ENCODE data around the gene MTA3. TPM values are rescaled to one million over a fixed set of nuclear protein-coding genes. Genes with fewer than 3 reads are reported as not detected.

The MTA3 gene
- polyA plus RNA-seq, 1 donor from 2014 or later: 11.2 TPM

- Histone ChIP-seq H3K4me3 (ENCODE audit: low read length) (no peak overlapping the region), H3K4me2 (ENCODE audit: low read length) (no peak overlapping the region), H3F3A (ENCODE audit: insufficient read depth, low read length, poor library complexity, severe bottlenecking) (no peaks in the 10 kb centered on the region), H3K27me3 (ENCODE audit: insufficient read depth, low read depth, low read length) (no peaks in the 10 kb centered on the region), H2AFZ (ENCODE audit: low read depth, low read length) (no peak overlapping the region), H3K9ac (ENCODE audit: low read length) (no peak overlapping the region), H4K20me1 (ENCODE audit: insufficient read depth) (no peaks in the 10 kb centered on the region), H3K36me3 (ENCODE audit: insufficient read depth, low read length) (no peaks in the 10 kb centered on the region), H3K27ac (ENCODE audit: low read length) (no peak overlapping the region), H3K79me2 (replicated peaks; ENCODE audit: insufficient read depth, low read length) (no peaks in the 10 kb centered on the region), H3K9me2 (ENCODE audit: insufficient read depth, low read length) (no peaks in the 10 kb centered on the region), H3K9me3 (ENCODE audit: low read length) (peaks cover 3% of the 10 kb centered on the region)
- TF ChIP-seq EP300 (conservative IDR thresholded peaks at IDR 0.05; ENCODE audit: poor library complexity, severe bottlenecking) (no peak), TAF1 (IDR thresholded peaks at IDR 0.05; ENCODE audit: low read depth) (no peak), SMC3 (conservative IDR thresholded peaks at IDR 0.05; ENCODE audit: poor library complexity) (no peak), POLR2AphosphoS5 (IDR thresholded peaks at IDR 0.05) (no peak), RAD21 (conservative IDR thresholded peaks at IDR 0.05) (no peak), MXI1 (conservative IDR thresholded peaks at IDR 0.05; ENCODE audit: poor library complexity, severe bottlenecking) (no peak)
These were observed 175.2 kb downstream of the MTA3 start for GRCh38 chr2:42743659-42743990.

GRCh38 chr2:42744545-42745082, 176.2 kb downstream of the MTA3 start:
- Histone ChIP-seq H3K79me2 (replicated peaks; ENCODE audit: insufficient read depth, low read length) (no peaks in the 10 kb centered on the region), H3F3A (ENCODE audit: insufficient read depth, low read length, poor library complexity, severe bottlenecking) (no peaks in the 10 kb centered on the region), H2AFZ (ENCODE audit: low read depth, low read length) (no peak overlapping the region), H3K9ac (ENCODE audit: low read length) (no peak overlapping the region), H3K9me2 (ENCODE audit: insufficient read depth, low read length) (no peaks in the 10 kb centered on the region), H4K20me1 (ENCODE audit: insufficient read depth) (no peaks in the 10 kb centered on the region), H3K4me2 (ENCODE audit: low read length) (no peak overlapping the region), H3K9me3 (ENCODE audit: low read length) (peaks cover 3% of the 10 kb centered on the region), H3K27me3 (ENCODE audit: insufficient read depth, low read depth, low read length) (no peaks in the 10 kb centered on the region), H3K4me3 (ENCODE audit: low read length) (no peak overlapping the region), H3K36me3 (ENCODE audit: insufficient read depth, low read length) (no peaks in the 10 kb centered on the region), H3K27ac (ENCODE audit: low read length) (no peak overlapping the region)
- no peak for TF ChIP-seq EP300 (conservative IDR thresholded peaks at IDR 0.05; ENCODE audit: poor library complexity, severe bottlenecking)

- Histone ChIP-seq H3K36me3 (ENCODE audit: insufficient read depth, low read length) (no peaks in the 10 kb centered on the region), H3K27me3 (ENCODE audit: insufficient read depth, low read depth, low read length) (no peaks in the 10 kb centered on the region), H4K20me1 (ENCODE audit: insufficient read depth) (no peaks in the 10 kb centered on the region), H3K79me2 (replicated peaks; ENCODE audit: insufficient read depth, low read length) (no peaks in the 10 kb centered on the region), H3K9me2 (ENCODE audit: insufficient read depth, low read length) (no peaks in the 10 kb centered on the region), H3K4me3 (ENCODE audit: low read length) (no peak overlapping the region), H3K27ac (ENCODE audit: low read length) (no peak overlapping the region), H2AFZ (ENCODE audit: low read depth, low read length) (no peak overlapping the region), H3K9ac (ENCODE audit: low read length) (no peak overlapping the region), H3K4me2 (ENCODE audit: low read length) (no peak overlapping the region), H3K9me3 (ENCODE audit: low read length) (no peaks in the 10 kb centered on the region), H3F3A (ENCODE audit: insufficient read depth, low read length, poor library complexity, severe bottlenecking) (no peaks in the 10 kb centered on the region)
- TF ChIP-seq EP300 (conservative IDR thresholded peaks at IDR 0.05; ENCODE audit: poor library complexity, severe bottlenecking) (no peak), TAF1 (IDR thresholded peaks at IDR 0.05; ENCODE audit: low read depth) (no peak), REST (IDR thresholded peaks at IDR 0.05; ENCODE audit: borderline replicate concordance) (no peak), EZH2 (IDR thresholded peaks at IDR 0.05; ENCODE audit: borderline replicate concordance, insufficient read depth, low read length, poor library complexity, severe bottlenecking) (no peak), RAD21 (conservative IDR thresholded peaks at IDR 0.05) (no peak), POLR2AphosphoS5 (IDR thresholded peaks at IDR 0.05) (no peak), MXI1 (conservative IDR thresholded peaks at IDR 0.05; ENCODE audit: poor library complexity, severe bottlenecking) (no peak), SMC3 (conservative IDR thresholded peaks at IDR 0.05; ENCODE audit: poor library complexity) (no peak)
- TF ChIP-seq, protein P1, sequence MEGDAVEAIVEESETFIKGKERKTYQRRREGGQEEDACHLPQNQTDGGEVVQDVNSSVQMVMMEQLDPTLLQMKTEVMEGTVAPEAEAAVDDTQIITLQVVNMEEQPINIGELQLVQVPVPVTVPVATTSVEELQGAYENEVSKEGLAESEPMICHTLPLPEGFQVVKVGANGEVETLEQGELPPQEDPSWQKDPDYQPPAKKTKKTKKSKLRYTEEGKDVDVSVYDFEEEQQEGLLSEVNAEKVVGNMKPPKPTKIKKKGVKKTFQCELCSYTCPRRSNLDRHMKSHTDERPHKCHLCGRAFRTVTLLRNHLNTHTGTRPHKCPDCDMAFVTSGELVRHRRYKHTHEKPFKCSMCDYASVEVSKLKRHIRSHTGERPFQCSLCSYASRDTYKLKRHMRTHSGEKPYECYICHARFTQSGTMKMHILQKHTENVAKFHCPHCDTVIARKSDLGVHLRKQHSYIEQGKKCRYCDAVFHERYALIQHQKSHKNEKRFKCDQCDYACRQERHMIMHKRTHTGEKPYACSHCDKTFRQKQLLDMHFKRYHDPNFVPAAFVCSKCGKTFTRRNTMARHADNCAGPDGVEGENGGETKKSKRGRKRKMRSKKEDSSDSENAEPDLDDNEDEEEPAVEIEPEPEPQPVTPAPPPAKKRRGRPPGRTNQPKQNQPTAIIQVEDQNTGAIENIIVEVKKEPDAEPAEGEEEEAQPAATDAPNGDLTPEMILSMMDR (IDR thresholded peaks at IDR 0.05; ENCODE audit: poor library complexity, severe bottlenecking): no peak
These were observed 179.0 kb downstream of the MTA3 start for GRCh38 chr2:42747422-42747821.

All from neural cell (in vitro differentiated cells).